ENCODE results near the gene IPO5.

DNA sequence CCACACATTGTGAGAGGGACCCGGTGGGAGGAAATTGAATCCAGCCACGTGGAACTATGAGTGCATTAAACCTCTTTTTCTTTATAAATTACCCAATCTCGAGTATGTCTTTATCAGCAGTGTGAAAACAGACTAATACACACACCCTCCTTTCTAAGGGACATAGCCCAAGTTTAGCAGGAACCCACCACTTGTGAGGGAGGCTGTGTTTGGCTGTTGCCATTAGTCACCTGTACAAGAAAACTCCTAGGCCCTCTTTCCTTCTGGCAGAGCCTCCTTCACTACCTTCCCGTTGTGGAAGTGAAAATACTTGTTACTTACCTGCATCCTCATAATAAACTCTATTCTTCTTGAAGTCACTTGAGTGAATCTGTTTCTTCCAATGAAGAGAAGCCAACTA lies 113.2 kb downstream of the IPO5 start:
- TF ChIP-seq RAD21 (IDR thresholded peaks at IDR 0.05 in 1 of 2, conservative IDR thresholded peaks at IDR 0.05 in 1 of 2; ENCODE audit: low read depth in 2 of 2, low read length in 2 of 2), result no peak
- TF ChIP-seq POLR2A (IDR thresholded peaks at IDR 0.05; ENCODE audit: control extremely low read depth in 1 of 2, low read depth in 2 of 2, low read length in 2 of 2), result no peak
- TF ChIP-seq, protein P1, sequence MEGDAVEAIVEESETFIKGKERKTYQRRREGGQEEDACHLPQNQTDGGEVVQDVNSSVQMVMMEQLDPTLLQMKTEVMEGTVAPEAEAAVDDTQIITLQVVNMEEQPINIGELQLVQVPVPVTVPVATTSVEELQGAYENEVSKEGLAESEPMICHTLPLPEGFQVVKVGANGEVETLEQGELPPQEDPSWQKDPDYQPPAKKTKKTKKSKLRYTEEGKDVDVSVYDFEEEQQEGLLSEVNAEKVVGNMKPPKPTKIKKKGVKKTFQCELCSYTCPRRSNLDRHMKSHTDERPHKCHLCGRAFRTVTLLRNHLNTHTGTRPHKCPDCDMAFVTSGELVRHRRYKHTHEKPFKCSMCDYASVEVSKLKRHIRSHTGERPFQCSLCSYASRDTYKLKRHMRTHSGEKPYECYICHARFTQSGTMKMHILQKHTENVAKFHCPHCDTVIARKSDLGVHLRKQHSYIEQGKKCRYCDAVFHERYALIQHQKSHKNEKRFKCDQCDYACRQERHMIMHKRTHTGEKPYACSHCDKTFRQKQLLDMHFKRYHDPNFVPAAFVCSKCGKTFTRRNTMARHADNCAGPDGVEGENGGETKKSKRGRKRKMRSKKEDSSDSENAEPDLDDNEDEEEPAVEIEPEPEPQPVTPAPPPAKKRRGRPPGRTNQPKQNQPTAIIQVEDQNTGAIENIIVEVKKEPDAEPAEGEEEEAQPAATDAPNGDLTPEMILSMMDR (IDR thresholded peaks at IDR 0.05; ENCODE audit: control extremely low read depth in 1 of 3, insufficient read depth in 1 of 3, low read depth in 1 of 3, low read length in 3 of 3), result no peak
